Measurements from ENCODE around the gene SPRED3. TPM values are rescaled to one million over a fixed set of nuclear protein-coding genes. Genes with fewer than 3 reads are reported as not detected.
A peak's percentile ranks its signal among the peaks of the same experiment; 100 is the strongest.
"Not testable (repeated sequence)": the region's sequence is repeated elsewhere in the genome, so short reads cannot be mapped to it uniquely, and the experiment has no call there.

The SPRED3 gene
- total RNA-seq, 3 donors from 2014 or later, result 0.46 to 0.74 (median 0.57) TPM

DNA sequence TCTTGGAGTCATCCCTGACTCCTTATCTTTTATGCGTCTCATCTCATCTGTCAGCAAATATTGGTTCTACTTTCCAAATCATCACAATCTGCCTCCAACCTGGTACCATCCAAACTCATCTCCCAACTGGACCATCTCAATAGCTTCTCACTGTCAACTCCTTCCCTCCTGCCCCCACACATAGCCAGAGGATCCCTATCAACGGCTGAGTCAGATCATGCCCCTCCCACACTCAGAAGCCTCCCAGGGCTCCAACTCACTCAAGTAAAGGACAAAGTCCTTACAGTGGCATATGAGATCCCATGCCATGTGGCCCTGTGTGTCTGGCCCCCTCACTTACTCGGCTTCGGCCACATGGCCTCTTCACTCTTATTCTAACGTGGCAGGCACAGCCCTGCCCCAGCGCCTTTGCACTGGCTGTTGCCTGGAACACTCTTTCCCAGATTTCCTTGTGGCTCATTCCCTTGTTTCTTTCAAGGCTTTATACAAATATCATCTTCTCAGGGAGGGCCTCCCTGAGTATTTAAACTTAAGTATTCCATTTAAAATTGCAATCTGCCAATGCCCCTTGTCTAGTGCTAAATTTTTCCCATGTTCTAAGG, 4.3 kb downstream of the SPRED3 start:
- no peak for DNase-seq
- Mint-ChIP-seq H3K27me3 (ENCODE audit: low read depth) (peaks cover 13% of the 10 kb centered on the region), H3K36me3 (ENCODE audit: insufficient read depth) (no peaks in the 10 kb centered on the region), H3K4me3 (no peak overlapping the region), H3K4me1 (ENCODE audit: low read depth) (peaks cover 36% of the 10 kb centered on the region), H3K9me3 (no peaks in the 10 kb centered on the region)
- no peak for ATAC-seq

DNA sequence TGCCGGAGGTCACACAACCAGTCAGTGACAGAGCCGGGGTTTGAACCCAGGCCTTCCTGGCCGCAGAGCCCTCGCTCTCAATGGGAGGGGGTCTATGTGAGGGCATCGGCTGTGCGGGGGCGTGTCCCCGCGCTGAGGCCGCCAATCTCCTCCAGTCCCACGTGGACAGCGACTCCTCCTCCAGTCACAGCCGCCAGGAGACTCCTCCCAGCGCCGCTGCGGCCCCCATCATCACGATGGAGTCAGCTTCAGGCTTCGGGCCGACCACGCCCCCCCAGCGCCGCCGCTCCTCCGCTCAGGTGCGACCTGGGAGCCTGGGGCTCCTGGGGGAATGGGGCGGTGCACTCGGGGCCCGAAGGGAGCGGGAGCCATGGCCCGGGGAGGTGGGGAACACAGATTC, 6.0 kb downstream of the SPRED3 start:
- peaks cover 28% of the 10 kb centered on the region for H3K4me1 Mint-ChIP-seq (ENCODE audit: low read depth)
- ATAC-seq (peak; percentile 66 to 71), DNase-seq (peak; percentile 61)
- H3K4me3 Mint-ChIP-seq, result peak overlapping the region; percentile 73
- H3K9me3 Mint-ChIP-seq, result no peaks in the 10 kb centered on the region
- H3K27me3 Mint-ChIP-seq (ENCODE audit: low read depth), result peaks cover 10% of the 10 kb centered on the region
- no peaks in the 10 kb centered on the region for H3K36me3 Mint-ChIP-seq (ENCODE audit: insufficient read depth)

DNA sequence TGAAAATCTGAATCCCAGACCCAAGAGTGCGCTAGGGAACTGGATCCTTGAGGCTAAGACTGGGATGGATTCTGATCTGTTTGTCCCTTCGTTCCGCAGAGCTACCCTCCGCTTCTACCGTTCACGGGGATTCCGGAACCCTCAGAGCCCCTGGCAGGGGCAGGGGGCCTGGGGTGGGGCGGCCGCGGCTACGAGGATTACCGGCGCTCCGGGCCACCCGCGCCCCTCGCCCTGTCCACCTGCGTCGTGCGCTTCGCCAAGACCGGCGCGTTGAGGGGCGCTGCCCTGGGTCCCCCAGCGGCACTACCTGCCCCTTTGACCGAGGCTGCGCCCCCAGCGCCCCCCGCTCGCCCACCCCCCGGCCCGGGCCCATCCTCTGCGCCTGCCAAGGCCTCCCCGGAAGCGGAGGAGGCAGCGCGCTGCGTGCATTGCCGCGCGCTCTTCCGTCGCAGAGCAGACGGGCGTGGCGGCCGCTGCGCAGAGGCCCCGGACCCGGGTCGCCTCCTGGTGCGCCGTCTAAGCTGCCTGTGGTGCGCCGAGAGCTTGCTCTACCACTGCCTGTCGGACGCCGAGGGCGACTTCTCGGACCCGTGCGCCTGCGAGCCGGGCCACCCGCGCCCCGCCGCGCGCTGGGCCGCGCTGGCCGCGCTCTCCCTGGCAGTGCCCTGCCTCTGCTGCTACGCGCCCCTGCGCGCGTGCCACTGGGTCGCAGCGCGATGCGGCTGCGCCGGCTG, 7.1 kb downstream of the SPRED3 start:
- Mint-ChIP-seq H3K4me3 (peak overlapping the region; percentile 73), H3K27me3 (ENCODE audit: low read depth) (peaks cover 8% of the 10 kb centered on the region), H3K9me3 (no peaks in the 10 kb centered on the region), H3K4me1 (ENCODE audit: low read depth) (peaks cover 24% of the 10 kb centered on the region), H3K36me3 (ENCODE audit: insufficient read depth) (no peaks in the 10 kb centered on the region)
- peak; percentile 88 to 89 for ATAC-seq
- peak; percentile 33 for DNase-seq

DNA sequence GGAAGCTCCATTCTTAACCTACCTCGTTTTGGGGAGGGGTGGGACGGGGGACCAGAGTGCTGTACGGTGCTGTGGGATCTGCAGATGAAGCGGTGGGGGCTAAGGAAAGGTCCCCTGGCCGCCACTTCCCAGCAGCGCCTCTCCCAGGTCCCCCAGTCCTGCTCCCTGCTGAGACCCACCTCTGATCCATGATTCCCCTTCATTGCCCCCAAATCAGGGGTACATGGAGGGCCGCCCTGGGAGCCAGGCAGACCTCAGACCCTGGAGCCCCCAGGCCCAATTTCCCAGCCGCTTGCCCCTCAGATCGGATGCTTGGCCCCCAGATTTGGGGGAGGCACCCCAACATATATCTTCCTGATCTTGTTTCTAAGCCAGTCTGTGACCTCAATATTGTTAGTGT, 10.6 kb downstream of the SPRED3 start:
- DNase-seq, result no peak
- no peaks in the 10 kb centered on the region for H3K36me3 Mint-ChIP-seq (ENCODE audit: insufficient read depth)
- peaks cover 21% of the 10 kb centered on the region for H3K4me1 Mint-ChIP-seq (ENCODE audit: low read depth)
- ATAC-seq, result no peak
- H3K27me3 Mint-ChIP-seq (ENCODE audit: low read depth), result peaks cover 4% of the 10 kb centered on the region
- H3K4me3 Mint-ChIP-seq, result no peak overlapping the region
- no peaks in the 10 kb centered on the region for H3K9me3 Mint-ChIP-seq

DNA sequence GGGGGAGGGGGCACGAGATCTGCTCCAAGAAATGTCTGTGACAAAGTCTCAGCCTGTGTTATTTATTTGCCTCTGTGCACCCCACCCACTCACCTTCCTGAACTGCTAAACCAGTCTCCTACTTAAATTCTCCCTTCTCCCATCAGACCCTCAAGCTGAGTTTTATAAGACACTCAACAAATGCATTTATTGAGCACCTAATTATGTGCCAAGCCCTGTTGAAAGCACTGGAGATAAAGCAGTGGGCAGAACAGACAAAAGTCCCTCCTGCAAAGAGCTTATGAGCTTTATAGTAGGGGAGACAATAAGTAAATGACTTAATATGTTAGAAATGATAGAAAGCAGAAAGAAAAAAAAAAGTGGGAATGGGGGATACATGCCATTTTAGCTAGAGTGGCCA, 11.0 kb downstream of the SPRED3 start:
- DNase-seq (no peak), ATAC-seq (no peak)
- Mint-ChIP-seq H3K36me3 (ENCODE audit: insufficient read depth) (no peaks in the 10 kb centered on the region), H3K4me3 (no peak overlapping the region), H3K27me3 (ENCODE audit: low read depth) (peaks cover 4% of the 10 kb centered on the region), H3K4me1 (ENCODE audit: low read depth) (peaks cover 21% of the 10 kb centered on the region), H3K9me3 (no peaks in the 10 kb centered on the region)

DNA sequence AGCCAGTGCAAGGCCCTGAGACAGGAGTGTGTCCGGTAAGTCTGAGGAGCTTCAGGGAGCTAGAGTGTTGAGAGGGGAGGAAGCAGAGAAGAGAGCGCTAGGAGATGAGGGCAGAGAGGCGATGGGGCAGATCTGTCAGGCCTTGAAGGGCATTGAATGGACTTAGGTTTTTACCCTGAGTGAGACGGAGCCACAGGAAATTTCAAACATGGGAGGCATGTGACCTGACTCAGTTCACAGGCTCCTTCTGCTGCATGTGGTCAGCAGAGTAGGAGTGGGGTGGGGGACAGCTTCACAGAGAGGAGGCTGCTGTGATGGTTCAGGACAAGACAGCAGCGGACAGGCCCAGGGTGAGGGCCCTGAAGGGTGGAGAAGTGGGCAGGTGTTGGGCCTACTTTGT, 11.9 kb downstream of the SPRED3 start:
- peaks cover 4% of the 10 kb centered on the region for H3K27me3 Mint-ChIP-seq (ENCODE audit: low read depth)
- H3K4me3 Mint-ChIP-seq, result no peak overlapping the region
- no peaks in the 10 kb centered on the region for H3K36me3 Mint-ChIP-seq (ENCODE audit: insufficient read depth)
- no peak for ATAC-seq
- H3K4me1 Mint-ChIP-seq (ENCODE audit: low read depth), result peaks cover 17% of the 10 kb centered on the region
- DNase-seq, result no peak
- no peaks in the 10 kb centered on the region for H3K9me3 Mint-ChIP-seq

DNA sequence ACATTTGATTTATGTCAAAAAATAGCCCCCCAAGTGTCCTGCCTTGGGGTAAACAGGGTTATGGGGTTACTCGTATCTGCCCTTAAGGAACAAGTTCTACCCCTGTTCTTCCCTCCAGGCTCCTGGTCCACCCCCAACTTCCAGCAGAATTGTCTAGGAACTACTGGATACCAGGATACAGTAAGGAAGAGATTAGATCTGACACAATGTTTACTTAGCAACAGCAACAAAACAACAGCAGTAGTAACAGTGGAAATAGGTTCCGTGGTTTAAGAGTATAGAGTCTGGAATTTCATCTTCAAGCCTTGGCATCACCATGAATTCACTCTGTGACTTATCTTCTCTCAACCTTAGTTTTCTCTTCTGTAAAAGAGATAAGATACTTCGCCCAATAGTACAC, 12.7 kb downstream of the SPRED3 start:
- Mint-ChIP-seq H3K9me3 (no peaks in the 10 kb centered on the region), H3K4me3 (no peak overlapping the region), H3K4me1 (ENCODE audit: low read depth) (peaks cover 17% of the 10 kb centered on the region), H3K27me3 (ENCODE audit: low read depth) (peaks cover 4% of the 10 kb centered on the region), H3K36me3 (ENCODE audit: insufficient read depth) (no peaks in the 10 kb centered on the region)
- DNase-seq (no peak), ATAC-seq (no peak)

DNA sequence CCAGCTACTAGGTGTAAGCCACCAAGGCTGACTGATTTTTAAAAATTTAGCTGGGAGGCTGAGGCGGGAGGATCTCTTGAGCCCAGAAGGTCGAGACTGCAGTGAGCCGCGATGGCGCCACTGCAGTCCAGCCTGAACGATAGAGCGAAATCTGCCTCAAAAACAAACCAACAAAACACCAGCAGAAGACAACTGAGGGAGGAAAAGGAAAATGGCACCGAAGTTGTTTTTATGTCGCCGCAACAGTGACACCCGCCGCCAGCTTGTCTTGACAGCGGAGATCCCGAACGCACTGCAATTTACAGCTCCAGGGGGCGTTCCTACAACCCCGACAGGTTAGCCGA, 14.1 kb downstream of the SPRED3 start:
- H3K27me3 Mint-ChIP-seq (ENCODE audit: low read depth), result no peaks in the 10 kb centered on the region
- DNase-seq (no peak), ATAC-seq (no peak)
- no peaks in the 10 kb centered on the region for H3K9me3 Mint-ChIP-seq
- peaks cover 10% of the 10 kb centered on the region for H3K4me1 Mint-ChIP-seq (ENCODE audit: low read depth)
- peaks cover 4% of the 10 kb centered on the region for H3K36me3 Mint-ChIP-seq (ENCODE audit: insufficient read depth)
- peak overlapping the region; percentile 86 for H3K4me3 Mint-ChIP-seq

DNA sequence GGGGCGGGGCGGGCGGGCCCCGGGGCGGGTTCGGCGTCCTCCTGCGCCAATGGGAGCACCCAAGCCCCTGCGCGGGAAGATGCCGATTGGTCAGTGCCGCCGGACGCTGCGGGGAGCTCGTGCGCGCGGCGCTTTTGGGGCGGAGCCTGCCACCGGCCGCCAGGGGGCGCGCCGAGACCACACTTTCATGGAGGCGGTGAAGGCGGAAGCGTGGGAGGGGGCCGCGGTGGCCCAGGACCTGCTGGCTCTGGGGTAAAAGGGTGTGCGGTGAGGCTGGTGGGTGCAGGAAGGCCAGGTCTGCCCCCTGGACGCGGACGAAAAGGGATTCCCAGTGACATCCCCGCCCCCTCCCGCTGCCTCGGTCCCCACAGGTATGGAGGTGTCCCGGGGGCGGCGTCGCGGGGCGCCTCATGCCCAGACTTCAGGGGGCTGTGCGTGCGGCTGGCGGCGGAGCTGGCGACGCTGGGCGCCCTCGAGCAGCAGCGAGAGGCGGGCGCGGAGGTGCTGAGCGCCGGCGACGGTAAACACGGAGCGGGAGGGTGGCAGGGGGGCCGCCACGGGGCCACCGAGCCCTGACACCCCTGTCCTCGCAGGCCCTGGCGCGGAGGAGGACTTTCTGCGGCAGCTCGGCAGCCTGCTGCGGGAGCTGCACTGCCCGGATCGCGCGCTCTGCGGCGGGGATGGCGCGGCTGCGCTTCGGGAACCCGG, 14.6 kb downstream of the SPRED3 start, which contains the start of gene FAM98C:
TSS of gene FAM98C (plus strand) at position 127 of the 708 bp plus-strand sequence. CDS start at position 188, 61 bp downstream.
- peaks cover 4% of the 10 kb centered on the region for H3K36me3 Mint-ChIP-seq (ENCODE audit: insufficient read depth)
- no peaks in the 10 kb centered on the region for H3K27me3 Mint-ChIP-seq (ENCODE audit: low read depth)
- peak; percentile 97 for DNase-seq
- peak within 1 kb of the TSS; percentile 86 for H3K4me3 Mint-ChIP-seq
- peaks cover 10% of the 10 kb centered on the region for H3K4me1 Mint-ChIP-seq (ENCODE audit: low read depth)
- ATAC-seq, result peak; percentile 99
- no peaks in the 10 kb centered on the region for H3K9me3 Mint-ChIP-seq

DNA sequence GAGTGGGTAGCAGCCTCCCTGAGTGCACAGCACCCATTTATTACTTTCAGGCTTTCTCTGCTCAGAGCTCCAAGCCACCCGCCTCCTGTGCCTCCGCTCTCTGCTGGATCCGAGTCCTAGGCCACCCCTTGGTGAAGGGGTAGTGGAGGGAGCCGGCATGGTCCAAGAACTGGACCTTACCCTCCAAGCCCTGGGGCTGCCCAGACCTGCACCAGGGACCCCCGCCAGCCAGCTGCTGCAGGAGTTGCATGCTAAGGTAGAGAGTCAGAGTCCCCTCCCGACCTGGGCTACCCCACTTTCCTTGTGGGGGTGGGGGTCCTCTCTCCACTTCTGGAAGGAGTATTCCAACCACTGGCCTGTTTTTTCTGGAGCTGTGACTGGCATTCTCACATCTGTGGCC, 16.4 kb downstream of the SPRED3 start:
- ATAC-seq, result no peak
- peak overlapping the region; percentile 86 for H3K4me3 Mint-ChIP-seq
- no peaks in the 10 kb centered on the region for H3K27me3 Mint-ChIP-seq (ENCODE audit: low read depth)
- DNase-seq, result no peak
- no peaks in the 10 kb centered on the region for H3K9me3 Mint-ChIP-seq
- peaks cover 4% of the 10 kb centered on the region for H3K36me3 Mint-ChIP-seq (ENCODE audit: insufficient read depth)
- H3K4me1 Mint-ChIP-seq (ENCODE audit: low read depth), result peaks cover 10% of the 10 kb centered on the region

DNA sequence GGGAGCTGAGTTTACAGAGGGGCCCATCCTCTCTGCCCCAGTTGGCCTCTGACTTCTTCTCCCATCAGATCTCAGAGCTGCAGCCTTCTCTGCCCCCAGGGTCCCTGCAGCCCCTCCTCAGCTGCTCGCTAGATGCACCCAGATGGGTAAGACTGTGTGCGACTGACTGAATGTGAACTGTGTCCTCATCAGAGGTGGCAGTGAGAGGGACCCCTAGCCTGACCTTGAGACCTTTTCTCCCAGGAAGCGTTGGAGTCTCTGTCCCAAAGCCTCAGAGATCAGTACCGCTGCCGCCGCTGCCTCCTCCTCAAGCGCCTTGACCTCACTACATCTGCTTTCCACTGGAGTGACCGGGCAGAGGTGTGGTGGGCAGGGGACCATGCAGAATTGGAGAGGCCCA, 16.8 kb downstream of the SPRED3 start:
- ATAC-seq (no peak), DNase-seq (no peak)
- Mint-ChIP-seq H3K9me3 (no peaks in the 10 kb centered on the region), H3K27me3 (ENCODE audit: low read depth) (no peaks in the 10 kb centered on the region), H3K4me1 (ENCODE audit: low read depth) (peaks cover 10% of the 10 kb centered on the region), H3K4me3 (no peak overlapping the region), H3K36me3 (ENCODE audit: insufficient read depth) (peaks cover 4% of the 10 kb centered on the region)

DNA sequence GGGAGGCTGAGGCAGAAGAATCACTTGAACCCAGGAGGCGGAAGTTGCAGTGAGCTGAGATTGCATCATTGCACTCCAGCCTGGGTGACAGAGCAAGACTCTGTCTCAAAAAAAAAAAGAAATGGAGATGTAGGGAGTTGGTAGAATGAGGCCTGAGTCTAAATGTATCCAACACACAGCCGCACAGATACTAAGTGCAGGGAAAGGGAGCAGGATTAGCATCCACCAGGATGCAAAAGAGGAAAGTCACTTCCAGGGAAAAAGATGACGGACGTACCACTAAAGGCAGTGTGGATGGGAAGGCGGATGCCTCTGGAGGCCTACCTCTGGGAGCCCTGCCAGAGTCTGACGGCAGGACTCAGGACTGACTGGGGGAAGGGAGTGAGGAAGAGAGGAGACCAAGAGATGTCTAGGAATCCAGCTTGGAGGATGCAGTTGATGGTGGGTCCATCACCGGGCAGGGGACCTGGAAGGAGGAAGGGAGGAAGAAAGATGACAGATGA, 21.2 kb downstream of the SPRED3 start:
- Mint-ChIP-seq H3K27me3 (ENCODE audit: low read depth) (no peaks in the 10 kb centered on the region), H3K4me3 (no peak overlapping the region), H3K4me1 (ENCODE audit: low read depth) (peaks cover 2% of the 10 kb centered on the region), H3K9me3 (no peaks in the 10 kb centered on the region), H3K36me3 (ENCODE audit: insufficient read depth) (peaks cover 4% of the 10 kb centered on the region)
- DNase-seq (no peak), ATAC-seq (no peak)

DNA sequence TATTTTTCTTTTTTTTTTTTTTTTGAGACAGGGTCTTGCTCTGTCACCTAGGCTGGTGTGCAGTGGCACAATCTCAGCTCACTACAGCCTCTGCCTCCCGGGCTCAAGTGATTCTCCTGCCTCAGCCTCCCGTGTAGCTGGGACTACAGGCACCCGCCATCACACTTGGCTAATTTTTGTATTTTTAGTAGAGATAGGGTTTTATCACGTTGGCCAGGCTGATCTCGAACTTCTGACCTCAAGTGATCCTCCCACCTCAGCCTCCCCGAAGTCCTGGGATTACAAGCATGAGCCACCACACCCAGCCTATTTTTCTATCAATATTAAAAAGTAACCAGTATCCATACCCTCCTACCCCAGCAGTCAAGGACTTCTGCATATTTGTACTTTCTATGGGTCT, 21.9 kb downstream of the SPRED3 start:
- ATAC-seq; H3K36me3 Mint-ChIP-seq (ENCODE audit: insufficient read depth); H3K9me3 Mint-ChIP-seq; H3K27me3 Mint-ChIP-seq (ENCODE audit: low read depth); DNase-seq; H3K4me1 Mint-ChIP-seq (ENCODE audit: low read depth); H3K4me3 Mint-ChIP-seq: not testable (repeated sequence)

DNA sequence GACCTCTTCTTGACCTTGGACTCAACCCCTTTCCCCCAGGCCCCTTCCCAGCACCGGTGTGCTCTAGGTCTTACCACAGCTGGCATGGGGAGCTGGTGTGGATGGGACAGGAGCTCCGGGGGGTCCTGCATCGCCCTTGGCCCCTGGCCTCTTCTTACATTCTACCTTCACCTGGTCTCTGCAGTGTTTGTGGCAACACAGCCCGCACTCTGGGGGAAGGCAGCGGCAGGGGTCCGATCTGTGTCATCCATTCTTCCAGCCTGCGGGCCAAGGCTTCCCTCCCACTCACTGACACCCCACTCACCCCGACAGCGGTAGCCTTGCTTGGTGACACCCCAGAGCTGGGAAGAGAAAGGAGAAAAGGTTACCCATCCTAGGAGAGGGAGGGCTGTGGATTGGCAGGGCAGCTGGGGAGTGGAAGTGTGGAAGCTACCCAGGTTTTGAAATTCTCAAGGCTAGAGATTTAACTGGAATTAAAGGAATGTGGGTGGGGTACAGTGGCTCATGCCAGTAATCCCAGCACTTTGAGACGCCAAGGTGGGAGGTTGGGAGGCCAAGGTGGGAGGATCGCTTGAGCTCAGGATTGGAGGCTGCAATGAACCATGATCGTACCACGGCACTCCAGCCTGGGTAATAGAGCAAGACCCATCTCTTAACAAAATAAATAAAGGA, 22.7 kb downstream of the SPRED3 start:
- Mint-ChIP-seq H3K27me3 (ENCODE audit: low read depth) (no peaks in the 10 kb centered on the region), H3K4me1 (ENCODE audit: low read depth) (no peaks in the 10 kb centered on the region), H3K9me3 (no peaks in the 10 kb centered on the region), H3K36me3 (ENCODE audit: insufficient read depth) (peaks cover 4% of the 10 kb centered on the region), H3K4me3 (no peak overlapping the region)
- DNase-seq (no peak), ATAC-seq (no peak)
